Measurements from ENCODE around the gene IL1RL1.
"Not testable (repeated sequence)": the region's sequence is repeated elsewhere in the genome, so short reads cannot be mapped to it uniquely, and the experiment has no call there.

Gene IL1RL1

DNA sequence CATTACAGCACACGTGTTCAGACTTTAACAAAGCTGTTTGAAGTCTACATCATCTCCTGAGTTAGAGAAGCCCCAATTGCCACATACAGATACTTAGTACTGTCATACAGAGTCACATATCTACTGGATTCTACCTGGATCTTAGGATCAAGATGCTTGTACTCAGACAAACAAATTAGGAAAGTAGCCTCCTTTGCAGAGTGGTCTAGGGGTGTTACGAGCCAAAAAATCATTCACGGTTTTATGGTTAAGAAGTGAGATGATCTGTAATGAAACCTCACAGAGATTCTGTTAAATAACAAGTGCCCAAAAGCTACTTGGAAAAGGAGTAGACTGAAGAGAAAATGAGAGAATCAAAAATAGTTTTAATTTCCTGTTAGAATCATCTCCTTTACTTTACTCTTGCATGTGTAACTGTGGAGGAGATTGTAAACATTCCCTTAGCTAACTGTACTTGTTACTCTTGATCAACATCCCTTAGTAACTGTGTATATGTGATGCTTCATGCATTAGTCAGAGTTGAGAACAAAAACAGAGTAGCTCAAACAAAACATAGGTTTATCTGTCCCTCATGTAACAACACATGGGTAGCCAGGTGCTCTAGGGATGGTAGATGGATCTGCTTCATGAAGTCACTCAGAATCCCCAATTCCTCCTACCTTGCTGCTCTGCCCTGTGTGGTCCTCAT is 16.4 kb upstream of the IL1RL1 start:
- no peak for DNase-seq

DNA sequence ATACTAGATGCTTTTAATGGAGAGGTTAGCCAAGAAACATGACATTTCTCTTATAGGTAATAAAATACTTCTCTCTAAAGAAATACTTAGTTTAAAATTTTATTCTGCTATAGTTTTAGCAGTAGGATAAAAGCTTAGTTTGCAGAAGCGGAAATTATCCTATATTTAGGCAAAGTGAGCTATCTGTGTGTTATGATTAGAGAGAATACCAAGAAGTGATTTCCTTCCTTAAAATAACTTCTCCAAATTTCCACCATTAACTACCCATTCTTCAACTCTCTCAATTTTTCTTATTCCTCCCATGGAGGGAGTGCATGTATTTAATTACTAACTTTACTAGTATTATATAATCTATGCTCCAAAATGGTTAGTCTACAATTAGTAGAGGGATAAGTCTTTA is 15.8 kb upstream of the IL1RL1 start:
- peak; percentile 7 to 11 for DNase-seq

DNA sequence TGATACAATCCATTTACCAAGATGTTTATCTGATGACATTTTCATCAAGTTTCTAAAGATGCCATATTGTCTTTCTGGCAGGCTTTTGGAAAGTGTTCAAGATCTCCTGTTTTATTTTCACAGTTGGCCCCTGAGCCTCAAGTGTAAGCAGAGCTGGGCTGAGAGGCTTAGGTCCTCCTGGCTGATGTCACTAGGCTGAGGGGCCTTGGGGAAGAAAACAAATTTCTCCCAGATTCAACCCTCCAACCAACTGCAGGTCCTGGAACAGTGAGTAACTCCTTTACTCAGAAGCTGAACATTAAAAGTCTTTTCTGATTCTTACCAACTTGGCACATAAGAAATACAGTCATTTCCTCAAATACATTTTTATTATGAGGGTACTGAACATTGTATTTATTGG is 14.9 kb upstream of the IL1RL1 start:
- no peak for DNase-seq

DNA sequence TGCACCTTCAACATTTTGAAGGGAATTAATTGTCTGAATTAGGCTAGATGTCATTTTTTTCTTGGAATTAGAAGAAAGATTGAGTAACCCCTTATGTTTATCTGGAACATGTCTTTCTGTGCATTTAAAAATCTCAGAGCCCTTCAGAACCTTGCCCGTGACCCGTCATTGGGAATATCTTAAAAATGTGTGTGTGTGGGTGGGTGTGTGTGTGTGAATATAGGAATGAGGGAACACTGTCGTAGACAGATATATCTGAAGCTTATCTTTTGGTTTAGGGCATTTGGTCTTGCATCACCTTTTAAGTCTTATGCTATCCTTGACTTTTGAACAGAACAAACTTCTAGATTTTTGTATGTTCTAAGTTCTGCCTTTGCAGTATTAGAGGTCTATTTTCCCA is 13.5 kb upstream of the IL1RL1 start:
- DNase-seq: no peak

DNA sequence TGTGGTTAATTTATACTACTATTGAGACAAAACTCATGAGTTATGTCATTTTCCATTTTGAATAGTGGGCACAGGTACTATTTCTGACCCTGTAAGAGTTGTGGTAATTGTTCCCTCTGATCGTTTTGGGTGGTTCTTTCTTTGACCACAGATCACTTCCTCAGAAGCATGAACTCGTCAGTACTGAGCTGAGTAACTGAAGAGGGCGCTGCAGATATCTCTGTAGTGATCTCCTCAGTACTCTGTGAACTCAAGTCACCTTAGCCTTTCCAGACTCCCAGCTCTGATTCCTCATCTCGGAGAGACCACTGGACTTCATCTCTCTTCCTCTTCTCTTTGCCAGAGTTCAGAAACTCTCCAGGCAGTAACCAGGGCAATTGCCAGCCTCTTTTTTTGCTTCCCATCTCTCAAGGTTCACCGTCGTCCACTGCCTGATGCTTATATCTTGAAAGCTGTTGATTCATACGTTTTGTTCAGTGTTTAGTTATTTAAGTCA is 9.4 kb upstream of the IL1RL1 start:
- DNase-seq: peak; percentile 70 to 85

DNA sequence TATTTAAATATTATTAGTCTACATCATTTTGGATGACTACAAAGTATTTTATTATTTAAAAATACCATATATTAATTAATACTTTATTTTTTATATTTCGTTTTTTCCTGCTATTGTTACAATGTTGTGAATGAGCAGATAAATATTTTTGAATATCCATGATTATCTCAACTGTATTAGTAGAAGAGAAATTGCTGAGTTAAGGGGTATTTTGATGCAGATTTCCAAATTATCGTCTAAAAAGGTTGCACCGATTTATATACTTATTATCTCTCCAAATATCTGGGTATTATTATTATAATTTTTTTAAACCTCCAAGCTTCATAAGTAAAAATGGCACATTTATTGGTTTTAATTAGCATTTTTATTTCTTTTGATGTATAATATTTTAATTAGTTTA is 8.9 kb upstream of the IL1RL1 start:
- no peak for DNase-seq

DNA sequence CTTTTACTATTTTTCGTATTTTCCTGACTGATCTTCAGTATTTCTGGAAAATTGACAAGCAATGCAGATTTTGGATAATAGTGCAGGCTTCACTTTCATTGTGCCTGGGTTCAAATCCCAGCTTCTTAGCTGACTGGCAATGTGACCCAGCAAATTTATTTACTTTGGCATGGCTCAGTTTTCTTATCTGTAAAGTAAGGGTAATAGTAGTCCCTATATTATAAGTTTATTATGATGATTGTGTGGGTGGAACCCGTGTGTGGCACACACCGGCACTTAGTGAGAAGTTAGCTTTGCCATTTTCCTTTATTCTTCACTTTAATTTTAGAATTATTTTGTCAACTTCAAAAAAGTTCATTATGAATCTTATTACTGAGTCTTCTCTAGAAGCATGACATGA is 7.8 kb upstream of the IL1RL1 start:
- DNase-seq: no peak

DNA sequence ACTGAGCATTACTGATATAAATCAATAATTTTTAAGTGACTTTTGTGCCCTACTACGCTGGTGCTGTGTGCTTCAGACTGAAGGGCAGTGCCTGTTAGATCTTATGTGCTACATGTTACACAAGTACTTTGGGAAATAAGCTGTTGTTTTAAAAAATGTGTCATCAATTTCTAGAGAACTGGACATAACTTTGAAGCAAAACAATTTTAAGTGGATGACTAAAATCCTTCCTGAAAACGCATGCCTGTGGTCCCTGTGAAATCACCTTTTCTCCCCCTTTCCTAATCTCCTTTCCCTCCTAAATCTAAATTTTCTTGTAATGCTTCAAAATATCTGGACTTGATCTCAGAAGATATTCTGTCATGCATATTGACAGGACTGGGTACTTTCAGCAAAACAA is 7.1 kb upstream of the IL1RL1 start:
- no peak for DNase-seq

DNA sequence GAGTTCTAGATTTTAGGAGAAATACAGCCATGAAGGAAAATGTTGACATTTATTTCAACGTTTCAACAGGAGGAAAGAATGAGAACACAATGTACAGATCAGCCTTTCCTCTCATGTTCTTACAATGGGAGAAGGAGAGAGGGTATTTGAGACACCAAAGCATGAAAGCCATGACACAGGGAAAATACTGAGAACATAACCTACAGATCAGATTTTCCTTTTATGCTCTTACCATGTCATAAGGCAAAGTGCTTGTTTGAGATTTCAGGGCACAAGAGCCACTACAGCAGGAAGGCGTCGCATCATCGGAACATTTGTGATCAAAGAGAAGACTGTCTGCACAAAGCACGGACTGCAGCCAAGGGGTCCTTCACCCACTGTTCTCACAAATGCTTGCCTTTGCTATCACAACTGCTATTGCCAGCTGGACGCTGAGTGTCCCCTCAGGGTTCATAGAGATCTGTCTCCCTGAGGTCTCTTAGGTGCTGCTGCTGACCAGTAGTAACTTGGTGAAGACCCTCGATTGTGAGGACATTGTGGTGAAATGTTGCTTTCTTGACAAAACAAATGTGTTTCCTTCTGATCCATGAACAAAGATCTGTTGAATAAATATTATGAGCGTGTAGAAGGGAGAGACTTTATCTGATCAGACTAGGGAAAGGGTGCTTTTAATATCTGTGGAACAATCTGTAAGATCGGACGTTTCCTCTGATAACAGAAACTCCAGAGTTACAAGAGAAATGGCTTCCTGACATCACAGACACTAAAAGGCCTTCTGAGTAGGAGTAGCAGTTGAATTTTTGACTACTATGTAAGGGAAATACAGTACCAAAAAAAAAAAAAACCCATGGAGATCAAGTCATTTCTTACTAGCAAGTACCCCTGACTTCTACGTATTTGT is 6.4 kb upstream of the IL1RL1 start:
- no peak for DNase-seq

DNA sequence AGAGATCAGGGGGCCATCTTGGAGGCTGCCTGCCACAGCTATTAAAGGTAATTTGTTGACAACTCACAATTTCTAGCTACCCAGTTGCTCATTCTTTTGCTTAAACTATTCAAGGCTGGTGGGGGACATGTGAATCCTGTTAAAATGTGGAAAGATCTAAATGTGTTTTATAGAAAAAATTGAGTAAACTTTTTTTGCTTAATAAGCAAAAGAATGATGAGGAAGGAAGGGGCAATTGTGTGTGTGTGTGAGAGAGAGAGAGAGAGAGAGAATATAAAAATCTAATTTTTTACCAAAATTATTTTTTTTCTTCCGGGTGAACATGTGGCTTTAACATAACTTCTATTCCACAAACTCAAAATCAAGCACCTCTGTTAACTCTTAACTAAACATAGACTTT is 5.2 kb upstream of the IL1RL1 start:
- no peak for DNase-seq

DNA sequence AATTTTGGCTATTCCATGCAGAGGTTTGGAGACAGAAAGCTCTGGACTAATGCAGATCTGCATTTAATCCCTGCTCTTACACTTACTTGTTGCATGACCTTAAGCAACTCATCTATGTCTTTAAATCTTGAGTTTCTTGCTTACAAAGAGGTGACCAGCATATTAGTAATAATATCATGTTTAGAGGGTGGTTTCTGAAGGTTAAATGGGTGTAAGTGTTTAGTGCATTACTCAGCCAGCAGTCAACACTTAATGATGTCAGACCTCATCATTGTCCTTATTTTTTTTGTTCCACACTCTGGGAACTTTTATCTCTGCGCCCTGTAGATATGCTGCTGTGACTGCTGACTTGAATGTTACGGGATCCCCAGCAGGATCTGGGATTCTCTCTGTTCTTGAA is 1.7 kb downstream of the IL1RL1 start:
- no peak for DNase-seq

DNA sequence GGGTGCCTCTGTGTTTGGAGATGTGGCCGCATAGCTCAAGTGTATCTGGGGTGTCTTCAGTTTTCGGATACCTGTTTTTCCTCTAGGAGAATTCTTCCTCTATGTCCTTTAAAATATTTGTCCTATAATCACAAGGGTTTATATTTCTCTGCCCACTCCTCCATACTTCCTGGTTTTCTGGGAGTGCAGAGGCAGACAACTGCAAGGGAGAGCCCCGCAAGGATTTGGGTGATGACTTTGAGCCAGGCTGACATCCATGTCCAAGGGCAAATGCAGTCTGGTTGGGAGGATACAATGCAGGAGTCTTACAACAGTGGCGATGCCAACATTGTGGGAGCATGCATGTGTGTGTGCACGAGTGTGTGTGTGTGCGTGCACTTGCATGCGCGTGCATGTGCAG is 2.1 kb downstream of the IL1RL1 start:
- no peak for DNase-seq

DNA sequence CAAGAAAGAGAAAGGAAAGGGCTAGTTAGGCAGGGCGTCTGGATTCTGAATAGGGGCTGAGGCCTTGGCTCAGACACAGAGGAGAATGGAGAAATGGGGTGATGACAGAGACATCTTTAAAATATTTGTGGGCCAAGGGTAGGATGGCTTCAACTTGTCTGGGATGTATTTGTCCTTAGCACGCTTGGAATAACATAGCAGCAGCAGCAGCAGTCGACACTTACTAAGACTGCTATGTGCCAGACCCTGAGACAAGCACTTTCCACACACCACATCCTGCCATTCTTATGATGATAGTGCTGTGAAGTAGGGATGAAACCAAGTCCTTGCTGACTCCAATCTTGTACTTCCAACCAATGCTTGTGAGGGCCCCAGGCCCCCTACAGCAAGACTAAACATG is 2.6 kb downstream of the IL1RL1 start:
- no peak for DNase-seq

DNA sequence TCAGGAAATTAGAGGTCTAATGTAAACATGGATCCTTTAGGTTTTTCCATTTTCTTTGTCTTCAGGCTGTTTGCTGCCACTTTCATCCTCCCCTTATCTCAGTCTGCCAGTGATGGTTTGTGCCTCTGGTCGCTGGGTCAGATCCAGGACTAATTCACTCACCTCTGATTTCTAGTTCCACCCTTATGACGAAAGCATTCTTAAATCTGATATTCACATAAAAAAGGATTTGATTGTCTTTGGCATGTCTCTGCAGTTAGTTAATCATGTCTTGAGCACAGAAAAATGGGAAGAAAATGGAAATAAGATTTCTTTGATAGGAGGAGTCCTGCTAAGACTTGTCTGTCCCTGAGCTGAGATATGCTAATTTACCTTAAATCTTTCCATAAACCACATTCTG is 4.6 kb downstream of the IL1RL1 start:
- no peak for DNase-seq

DNA sequence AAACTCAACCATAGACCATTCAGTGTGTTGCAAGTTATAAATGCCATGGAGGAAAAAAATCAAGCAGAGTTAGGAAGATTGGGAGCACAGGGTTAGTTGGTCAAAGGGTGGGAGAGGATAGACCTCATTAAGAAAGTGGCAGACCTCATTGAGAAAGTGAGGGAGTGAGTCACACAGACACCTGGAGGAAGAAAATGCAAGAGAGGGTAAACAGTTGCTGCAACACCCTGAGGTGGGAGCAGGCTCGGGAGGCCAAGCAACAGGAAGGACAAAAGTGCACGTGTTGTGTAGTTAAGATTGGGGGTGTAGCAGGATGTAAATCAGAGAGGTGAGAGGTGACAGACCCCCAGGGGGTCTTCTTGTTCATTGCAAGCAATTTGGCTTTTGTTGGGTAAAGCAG is 6.4 kb downstream of the IL1RL1 start:
- DNase-seq: no peak

DNA sequence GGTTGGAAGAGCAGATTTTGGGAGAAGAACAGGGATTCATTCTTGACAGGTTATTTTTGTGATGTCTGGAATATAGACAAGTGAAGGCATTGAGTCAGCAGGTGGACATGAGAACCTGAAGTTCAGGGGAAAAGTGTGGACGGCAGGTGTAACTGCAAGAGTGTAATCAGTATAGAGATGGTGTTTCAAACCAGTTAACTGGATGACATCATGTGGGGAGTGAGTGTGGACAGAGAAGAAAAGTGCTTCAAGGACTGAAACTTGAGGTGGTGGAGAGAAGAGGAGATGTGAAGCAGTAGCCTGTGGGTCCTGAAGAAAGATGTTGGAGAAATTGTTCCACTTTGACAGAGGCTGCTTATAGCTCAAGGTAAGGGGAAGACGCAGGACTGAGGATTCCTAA is 7.1 kb downstream of the IL1RL1 start:
- DNase-seq: no peak

DNA sequence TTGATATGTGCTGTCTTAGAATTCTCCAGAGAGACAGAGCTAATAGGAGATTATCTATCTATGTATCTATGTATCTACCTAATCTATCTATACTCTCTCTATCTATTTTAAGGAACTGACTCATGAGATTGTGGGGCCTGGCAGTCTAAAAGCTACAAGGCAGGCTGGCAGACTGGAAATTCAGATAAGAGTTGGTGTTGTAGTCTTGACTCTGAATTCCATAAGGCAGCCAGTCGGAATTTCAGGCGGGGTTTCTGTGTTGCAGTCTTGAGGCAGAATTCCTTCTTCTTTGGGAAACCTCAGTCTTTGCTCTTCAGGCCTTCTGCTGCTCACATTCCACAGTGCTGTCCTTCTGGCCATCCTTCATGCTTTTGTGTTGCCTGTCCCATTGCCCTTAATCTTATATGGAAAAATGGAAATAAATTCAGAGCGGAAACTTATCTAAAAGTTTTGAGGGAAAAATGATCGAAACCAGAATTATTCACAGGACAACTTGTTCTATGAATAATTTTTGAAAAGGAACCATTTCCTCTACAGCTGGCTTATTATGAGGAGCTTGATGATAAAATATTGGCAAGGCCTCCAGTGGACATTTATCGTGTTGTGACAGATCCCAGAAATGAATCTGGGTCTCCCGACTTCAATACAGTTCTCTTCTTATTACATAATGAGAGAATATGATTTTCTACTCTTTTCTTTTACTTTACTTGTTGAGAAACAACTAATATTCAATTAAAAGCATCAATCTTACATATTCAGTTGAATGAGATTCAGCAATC is 10.8 kb downstream of the IL1RL1 start:
- DNase-seq: no peak

DNA sequence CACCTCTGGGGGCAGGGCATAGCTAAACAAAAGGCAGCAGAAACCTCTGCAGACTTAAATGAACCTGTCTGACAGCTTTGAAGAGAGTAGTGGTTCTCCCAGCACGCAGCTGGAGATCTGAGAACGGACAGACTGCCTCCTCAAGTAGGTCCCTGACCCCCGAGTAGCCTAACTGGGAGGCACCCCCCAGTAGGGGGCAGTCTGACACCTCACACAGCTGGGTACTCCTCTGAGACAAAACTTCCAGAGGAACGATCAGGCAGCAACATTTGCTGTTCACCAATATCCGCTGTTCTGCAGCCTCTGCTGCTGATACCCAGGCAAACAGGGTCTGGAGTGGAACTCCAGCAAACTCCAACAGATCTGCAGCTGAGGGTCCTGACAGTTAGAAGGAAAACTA is 13.6 kb downstream of the IL1RL1 start:
- DNase-seq: not testable (repeated sequence)

DNA sequence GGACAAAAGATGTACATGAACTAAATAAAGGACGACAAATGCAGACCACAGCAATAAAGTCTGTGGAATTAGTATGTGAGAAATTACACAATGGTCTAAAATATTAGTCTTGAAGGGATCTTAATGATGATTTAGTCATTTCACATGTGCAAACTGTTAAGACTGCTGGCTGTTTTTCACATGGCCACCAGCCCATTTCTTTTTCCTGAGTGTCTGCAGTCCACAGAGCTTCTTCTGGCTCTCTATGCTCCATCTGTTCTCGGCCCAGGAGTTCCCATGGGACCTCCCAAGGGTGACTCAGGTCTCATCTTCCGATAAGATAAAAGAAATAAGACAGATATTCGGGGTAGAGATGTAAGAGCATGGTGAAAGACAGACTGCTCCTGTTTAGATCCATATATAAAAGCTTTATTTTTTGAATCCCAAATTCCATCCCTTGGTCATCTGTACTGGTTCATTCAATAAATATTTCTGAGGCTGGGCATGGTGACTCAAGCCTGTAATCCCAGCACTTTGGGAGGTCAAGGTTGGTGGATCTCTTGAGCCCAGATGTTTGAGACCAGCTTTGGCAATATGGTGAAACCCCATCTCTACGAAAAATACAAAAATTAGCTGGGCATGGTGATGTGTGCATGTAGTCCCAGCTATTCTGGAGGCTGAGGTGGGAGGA is 20.1 kb downstream of the IL1RL1 start:
- DNase-seq: no peak

DNA sequence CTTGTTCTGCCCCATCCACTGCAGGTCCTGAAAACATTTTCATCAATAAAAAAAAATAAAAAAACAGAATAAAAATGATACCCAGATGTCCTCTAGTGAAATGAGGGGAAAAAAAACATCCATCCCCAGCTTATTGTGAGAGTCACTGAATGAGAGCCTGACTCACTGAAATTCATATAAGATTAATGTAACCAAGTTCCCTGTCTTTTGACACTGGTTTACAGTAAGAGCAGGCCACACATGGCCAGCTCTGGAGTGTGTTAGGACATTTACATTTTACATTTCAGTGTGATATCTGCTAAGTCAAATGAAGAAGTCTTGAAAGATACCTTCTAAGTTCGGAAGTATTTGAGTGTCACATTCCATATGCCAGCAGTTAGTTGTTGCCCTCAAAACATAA is 23.1 kb downstream of the IL1RL1 start:
- DNase-seq: no peak

DNA sequence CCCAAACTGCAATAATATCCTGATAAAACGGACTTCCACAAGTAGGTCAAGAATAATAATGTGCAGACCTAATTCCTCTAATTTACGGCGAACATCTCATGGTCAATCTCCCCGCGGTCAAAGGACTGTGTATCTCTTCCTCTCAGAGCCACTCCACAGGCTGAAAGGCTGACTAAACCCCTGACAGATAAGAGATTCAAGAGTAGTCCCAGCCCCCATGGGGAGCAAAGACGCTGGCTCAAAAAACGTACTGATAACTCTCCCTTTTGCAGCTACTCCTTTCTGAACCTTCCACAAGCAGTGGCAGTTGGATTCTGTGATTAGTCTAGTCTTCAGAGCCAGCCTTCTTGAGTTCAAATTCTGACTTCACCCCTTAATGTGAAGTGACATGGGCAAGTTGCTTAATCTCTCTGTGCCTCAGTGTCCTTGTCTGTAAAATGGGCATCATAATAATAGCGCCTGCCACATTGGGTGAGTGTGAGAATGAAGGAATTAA is 24.6 kb downstream of the IL1RL1 start:
- no peak for DNase-seq

DNA sequence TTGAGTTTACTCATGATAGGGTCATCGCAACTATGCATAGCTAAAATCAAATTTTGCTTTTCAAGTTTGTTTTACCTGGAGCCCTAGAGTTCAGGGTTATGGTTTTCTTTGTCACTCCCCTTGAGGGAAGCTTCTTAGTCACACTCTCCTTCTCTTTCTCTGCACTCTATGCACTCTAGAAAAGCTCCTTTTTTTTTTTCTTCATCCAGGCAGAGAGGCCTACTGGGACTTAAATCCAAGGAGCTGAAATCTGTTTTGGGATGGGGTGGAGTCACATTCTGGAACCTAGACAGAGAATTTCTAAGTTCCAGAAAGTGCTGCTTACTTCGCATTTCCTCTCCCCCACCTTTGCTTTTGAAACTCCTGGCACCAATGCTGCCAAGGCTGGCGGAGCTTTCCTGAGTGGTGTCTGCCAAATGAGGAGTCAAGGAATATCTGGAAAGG is 25.2 kb downstream of the IL1RL1 start:
- no peak for DNase-seq

DNA sequence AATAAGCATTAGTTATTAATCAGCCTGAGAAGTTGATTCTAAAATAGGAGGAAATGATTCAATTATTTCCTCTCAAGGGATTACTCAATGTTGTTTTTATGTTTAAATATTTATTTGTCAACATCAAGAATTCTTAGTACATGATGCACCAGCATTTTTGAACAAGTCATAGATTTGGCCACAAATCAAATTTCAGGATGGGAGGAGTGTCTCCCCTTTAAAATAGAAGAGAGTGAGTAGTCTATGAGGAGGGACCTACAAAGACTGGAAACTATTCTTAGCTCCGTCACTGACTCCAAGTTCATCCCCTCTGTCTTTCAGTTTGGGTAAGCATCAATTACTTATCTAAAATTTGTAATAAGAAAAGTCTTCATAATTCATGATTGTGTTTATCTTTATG is 25.6 kb downstream of the IL1RL1 start:
- DNase-seq: no peak
